Mucosa of gallbladder (tissue), 1 donor: ENCODE measurements around the gene LYPD1. TPM values are rescaled to one million over a fixed set of nuclear protein-coding genes. Genes with fewer than 3 reads are reported as not detected.

Experiments used
- DNase-seq: peaks from one replicate; pipeline ENCODE4 v3.0.0-alpha.2; 2020; ENCODE audit warnings: low spot score
- total RNA-seq: library from RNA; stranded (reverse); gene quantifications from one replicate; pipeline ENCODE4 v1.2.1, GENCODE V29; 2021
- donor health status: DM: no; HTN: no; CAD: no.

LYPD1 gene
- total RNA-seq, 1 donor from 2014 or later = 14.6 TPM

DNA sequence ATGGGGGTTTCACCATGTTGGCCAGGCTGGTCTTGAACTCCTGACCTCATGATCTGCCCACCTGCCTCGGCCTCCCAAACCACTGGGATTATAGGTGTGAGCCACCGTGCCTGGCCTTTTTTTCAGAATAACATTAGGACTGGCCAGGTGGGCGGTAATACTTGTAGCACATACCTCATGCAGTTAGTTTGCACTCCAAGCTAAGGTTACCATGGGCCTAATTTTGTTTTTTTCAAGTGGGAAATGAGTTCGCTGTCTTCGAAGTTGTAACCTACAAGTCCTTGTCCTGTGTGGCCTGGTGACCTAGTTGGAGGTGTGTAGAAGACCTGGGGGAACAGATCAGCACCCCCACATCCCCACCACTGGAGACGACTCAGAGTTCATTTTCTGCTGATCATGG is 74.8 kb downstream of the LYPD1 start:
- no peak for DNase-seq
